Brain microvascular endothelial cell (primary cell): ENCODE results near the gene PLEKHJ1.

Experiments used
- DNase-seq: peaks from one replicate; pipeline ENCODE4 v3.0.0-alpha.2; 2020
- H3K27ac ChIP-seq: fragments of 250-450 bp; sonication (Bioruptor Pico); 2 replicates; pipeline ENCODE4 v1.5.1; 2020; ENCODE audit warnings: mild to moderate bottlenecking, moderate library complexity
- H3K27me3 ChIP-seq: fragments of 250-450 bp; sonication (Bioruptor Pico); replicated peaks from 2 replicates; pipeline ENCODE4 v1.5.1; 2020; ENCODE audit warnings: mild to moderate bottlenecking
- H3K36me3 ChIP-seq: fragments of 250-450 bp; sonication (Bioruptor Pico); replicated peaks from 2 replicates; pipeline ENCODE4 v1.5.1; 2020; ENCODE audit warnings: mild to moderate bottlenecking
- H3K4me3 ChIP-seq: 2 replicates; pipeline ENCODE4 v1.5.1; 2011; ENCODE audit warnings: low read depth, mild to moderate bottlenecking, control low read depth, low read length, moderate library complexity
- CTCF ChIP-seq: IDR thresholded peaks from 2 replicates; pipeline ENCODE4 v1.5.1; 2011; ENCODE audit warnings: low read depth, mild to moderate bottlenecking, moderate library complexity, low read length, control low read depth, inconsistent platforms; ENCODE audit errors: missing control alignments
- in situ Hi-C: cut with HindIII; loops from 2 replicates; pipeline ENCODE4 v1.10.0; 2017; ENCODE audit warnings: low sequenced_read_pairs, low pct_ligation_motif_present

The PLEKHJ1 gene

GRCh38 chr19:2280633-2281264 lies 44.6 kb upstream of the PLEKHJ1 start:
- in situ Hi-C loops, result no loop called here
- no peak for TF ChIP-seq CTCF
- Histone ChIP-seq H3K4me3 (no peak overlapping the region), H3K27me3 (no peaks in the 10 kb centered on the region), H3K36me3 (no peaks in the 10 kb centered on the region), H3K27ac (no peak overlapping the region)
- no peak for DNase-seq

- no peak for DNase-seq
- H3K27me3 ChIP-seq, result no peaks in the 10 kb centered on the region
- in situ Hi-C loops, result no loop called here
- TF ChIP-seq CTCF, result no peak
- no peak overlapping the region for H3K27ac ChIP-seq
- no peak overlapping the region for H3K4me3 ChIP-seq
- H3K36me3 ChIP-seq, result peaks cover 12% of the 10 kb centered on the region
Measured at GRCh38 chr19:2278459-2279158, 42.5 kb upstream of the PLEKHJ1 start.

- no peak for TF ChIP-seq CTCF
- no peak for DNase-seq
- peaks cover 24% of the 10 kb centered on the region for H3K36me3 ChIP-seq
- in situ Hi-C loops, result no loop called here
- no peaks in the 10 kb centered on the region for H3K27me3 ChIP-seq
- H3K4me3 ChIP-seq, result no peak overlapping the region
- no peak overlapping the region for H3K27ac ChIP-seq
Measured at GRCh38 chr19:2277138-2277537, 41.0 kb upstream of the PLEKHJ1 start.

- Histone ChIP-seq H3K27me3 (no peaks in the 10 kb centered on the region), H3K4me3 (no peak overlapping the region), H3K27ac (no peak overlapping the region), H3K36me3 (peaks cover 30% of the 10 kb centered on the region)
- in situ Hi-C loops, result no loop called here
- no peak for DNase-seq
- no peak for TF ChIP-seq CTCF
Measured at GRCh38 chr19:2276429-2276986, 40.4 kb upstream of the PLEKHJ1 start.

GRCh38 chr19:2275588-2276428 lies 39.7 kb upstream of the PLEKHJ1 start:
- no peak for DNase-seq
- H3K4me3 ChIP-seq, result no peak overlapping the region
- no peaks in the 10 kb centered on the region for H3K27me3 ChIP-seq
- in situ Hi-C loops, result no loop called here
- no peak overlapping the region for H3K27ac ChIP-seq
- TF ChIP-seq CTCF, result no peak
- peaks cover 34% of the 10 kb centered on the region for H3K36me3 ChIP-seq
